ENCODE data around the gene SLC39A5.

SLC39A5 gene

GRCh38 chr12:56219840-56220239 lies 10.0 kb upstream of the SLC39A5 start:
- no peak for DNase-seq

GRCh38 chr12:56220611-56221231 lies 9.1 kb upstream of the SLC39A5 start:
- DNase-seq, result peak in 1 of 2 donors; percentile 67

DNA sequence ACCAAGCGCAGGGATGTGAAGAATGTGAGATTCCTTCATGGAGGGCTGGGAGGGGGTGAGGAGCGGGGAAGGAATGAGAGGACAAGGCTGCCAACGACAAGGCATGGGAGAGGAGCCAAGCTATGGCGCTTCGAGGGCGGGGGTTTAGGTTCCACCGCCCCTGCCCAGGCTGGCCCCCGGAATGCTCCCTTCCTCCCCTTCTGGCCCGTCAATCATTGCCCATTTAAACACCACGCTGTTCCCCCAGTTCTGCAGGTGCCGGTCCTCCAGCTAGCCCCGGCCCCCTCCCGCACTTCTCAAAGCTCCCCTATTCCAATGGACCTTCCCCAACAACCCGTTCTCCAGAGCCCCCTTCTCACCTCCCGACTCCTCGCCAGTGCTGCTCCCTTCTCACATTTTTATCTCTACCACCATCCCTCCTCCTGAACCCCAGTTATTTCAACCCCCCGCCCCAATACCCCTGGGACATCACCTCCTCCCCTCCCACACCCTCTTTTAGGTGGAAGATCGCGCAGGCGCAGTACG lies 8.6 kb upstream of the SLC39A5 start:
- no peak for DNase-seq

GRCh38 chr12:56221757-56222530 lies 7.9 kb upstream of the SLC39A5 start, which contains the start of gene RNF41:
Gene RNF41 (minus strand): TSS chr12:56221922. CDS start chr12:56214047, 7,875 bp downstream.
- DNase-seq, result peak; percentile 88 to 93

DNA sequence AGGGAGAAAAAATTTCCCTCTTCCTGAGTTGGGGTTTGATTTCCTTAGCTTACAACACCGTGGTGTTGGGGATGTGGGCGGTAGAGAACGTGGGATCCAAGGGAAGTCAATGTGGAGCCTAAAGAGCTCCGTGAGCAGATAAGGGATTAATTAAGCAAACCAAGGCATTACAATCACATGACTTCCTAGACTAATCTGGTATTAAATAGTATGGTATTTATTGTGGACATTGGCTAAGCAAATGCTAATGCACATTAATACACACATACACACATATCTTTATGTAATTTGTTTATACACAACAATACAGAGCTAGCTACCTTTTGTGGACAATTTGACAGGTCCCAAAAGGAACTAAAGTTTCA lies 7.3 kb upstream of the SLC39A5 start:
- DNase-seq, result no peak

GRCh38 chr12:56223571-56224101 lies 6.2 kb upstream of the SLC39A5 start:
- no peak for DNase-seq

GRCh38 chr12:56224102-56224701 lies 5.6 kb upstream of the SLC39A5 start, which contains the start of gene NABP2:
Gene NABP2 (plus strand): TSS chr12:56224342. CDS start chr12:56224857, 515 bp downstream.
- DNase-seq, result peak; percentile 71 to 95

DNA sequence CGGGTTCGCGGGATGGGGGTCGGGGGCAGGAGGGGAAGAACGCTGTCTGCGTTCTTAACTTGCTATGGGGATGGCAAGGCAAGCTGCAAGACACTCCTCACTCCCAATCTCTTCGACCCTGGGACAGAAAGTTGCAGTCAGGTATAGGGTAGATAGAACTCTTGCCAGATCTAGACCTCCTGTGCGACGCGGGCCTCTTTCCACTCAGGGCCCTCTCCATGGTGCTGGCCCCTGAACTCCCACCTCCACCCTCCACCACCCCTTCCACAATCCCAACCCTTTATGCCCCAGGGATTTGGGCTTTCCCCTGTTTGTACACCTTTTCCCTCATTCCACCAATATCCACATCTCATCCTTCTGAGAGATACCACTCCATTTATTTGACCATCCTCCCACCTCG lies 4.9 kb upstream of the SLC39A5 start:
- no peak for DNase-seq

- no peak for DNase-seq
These were observed 769 bp upstream of the SLC39A5 start for GRCh38 chr12:56229082-56229481.

- no peak for DNase-seq
These were observed 757 bp downstream of the SLC39A5 start for GRCh38 chr12:56230432-56231183.

DNA sequence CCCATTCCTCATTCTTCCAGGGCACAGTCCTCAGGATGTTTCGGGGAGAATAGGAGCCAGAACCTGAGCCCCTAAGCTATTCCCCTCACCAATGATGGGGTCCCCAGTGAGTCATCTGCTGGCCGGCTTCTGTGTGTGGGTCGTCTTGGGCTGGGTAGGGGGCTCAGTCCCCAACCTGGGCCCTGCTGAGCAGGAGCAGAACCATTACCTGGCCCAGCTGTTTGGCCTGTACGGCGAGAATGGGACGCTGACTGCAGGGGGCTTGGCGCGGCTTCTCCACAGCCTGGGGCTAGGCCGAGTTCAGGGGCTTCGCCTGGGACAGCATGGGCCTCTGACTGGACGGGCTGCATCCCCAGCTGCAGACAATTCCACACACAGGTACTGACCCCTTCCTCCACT lies 1.3 kb downstream of the SLC39A5 start:
- DNase-seq, result no peak

DNA sequence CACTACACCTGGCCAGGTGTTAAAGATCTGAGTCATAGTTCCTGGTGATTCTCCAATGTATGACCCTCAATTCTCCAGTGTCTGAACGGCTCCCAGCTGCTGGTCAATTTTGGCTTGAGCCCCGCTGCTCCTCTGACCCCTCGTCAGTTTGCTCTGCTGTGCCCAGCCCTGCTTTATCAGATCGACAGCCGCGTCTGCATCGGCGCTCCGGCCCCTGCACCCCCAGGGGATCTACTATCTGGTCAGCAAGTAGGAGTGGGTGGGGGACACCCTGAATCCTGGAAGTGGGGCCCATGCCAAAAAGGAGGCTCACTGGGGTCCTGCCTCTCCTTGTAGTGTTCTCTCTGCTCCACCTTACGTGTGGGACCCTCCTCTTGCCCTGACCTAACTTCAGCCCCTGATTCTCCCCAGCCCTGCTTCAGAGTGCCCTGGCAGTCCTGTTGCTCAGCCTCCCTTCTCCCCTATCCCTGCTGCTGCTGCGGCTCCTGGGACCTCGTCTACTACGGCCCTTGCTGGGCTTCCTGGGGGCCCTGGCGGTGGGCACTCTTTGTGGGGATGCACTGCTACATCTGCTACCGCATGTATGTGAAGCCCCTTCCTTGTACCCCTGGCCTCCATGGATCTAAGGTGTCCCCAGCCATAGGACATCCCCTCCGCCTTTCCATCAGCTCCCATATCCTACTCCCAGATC lies 5.0 kb downstream of the SLC39A5 start:
- no peak for DNase-seq

- no peak for DNase-seq
These were observed 6.2 kb downstream of the SLC39A5 start for GRCh38 chr12:56236091-56236490.

- no peak for DNase-seq
These were observed 7.1 kb downstream of the SLC39A5 start for GRCh38 chr12:56236985-56237384.

DNA sequence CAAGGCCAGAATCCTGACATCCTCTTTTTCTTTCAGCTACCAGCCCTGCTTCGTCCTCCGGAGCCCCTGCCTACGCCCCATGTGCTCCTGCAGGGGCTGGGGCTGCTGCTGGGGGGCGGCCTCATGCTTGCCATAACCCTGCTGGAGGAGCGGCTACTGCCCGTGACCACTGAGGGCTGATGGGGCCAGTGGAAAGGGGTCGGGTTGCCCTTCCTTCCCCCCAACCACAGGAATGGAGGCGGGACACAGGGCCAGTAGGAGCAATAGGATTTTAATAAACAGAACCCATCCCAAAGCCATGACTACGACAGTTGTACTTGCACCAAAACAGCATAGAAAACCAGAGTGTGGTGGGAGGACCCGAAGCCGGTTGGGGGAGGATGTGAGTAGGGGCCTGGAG lies 7.7 kb downstream of the SLC39A5 start:
- DNase-seq, result no peak

GRCh38 chr12:56241424-56242303 lies 11.8 kb downstream of the SLC39A5 start:
- no peak for DNase-seq

DNA sequence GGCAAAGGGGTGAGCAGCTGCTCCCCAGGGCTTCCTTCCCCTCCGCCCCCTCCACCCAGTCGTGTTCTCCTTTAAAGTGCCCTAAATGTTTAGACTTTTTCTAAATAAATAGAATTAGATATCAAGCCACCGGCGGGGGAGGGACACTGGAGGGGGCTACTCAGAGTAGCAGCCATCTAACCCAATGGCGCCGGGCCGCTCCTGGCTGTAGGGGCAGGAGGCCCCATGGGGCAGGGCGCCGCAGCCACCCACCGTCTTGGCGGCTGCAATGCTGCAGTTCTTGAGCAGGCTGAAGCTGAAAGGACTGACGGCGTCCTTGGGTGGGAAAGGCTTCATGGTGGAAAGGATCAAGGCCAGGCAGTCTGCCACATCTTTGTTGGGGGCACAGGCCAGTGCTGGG lies 13.1 kb downstream of the SLC39A5 start:
- DNase-seq, result no peak

GRCh38 chr12:56243731-56244181 lies 13.9 kb downstream of the SLC39A5 start:
- DNase-seq, result no peak

DNA sequence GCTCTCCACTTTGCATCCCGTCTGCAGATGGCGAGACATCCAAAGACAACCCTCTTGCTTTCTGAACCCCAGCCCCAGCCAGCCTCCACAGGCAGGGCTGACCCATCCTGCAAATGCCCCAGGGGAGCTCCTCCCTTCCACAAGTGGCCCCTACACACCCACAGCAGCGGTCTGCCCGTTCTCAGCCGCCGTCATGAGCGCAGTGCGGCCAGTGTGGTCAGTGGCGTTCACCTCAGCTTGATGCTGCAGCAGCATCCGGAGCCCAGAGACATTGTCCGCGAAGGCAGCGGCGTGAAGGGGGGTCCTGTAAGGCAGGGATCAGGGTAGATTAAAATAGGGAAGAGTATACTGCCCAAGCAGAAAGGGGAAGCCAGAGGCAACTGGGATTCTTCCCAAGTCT lies 14.6 kb downstream of the SLC39A5 start:
- no peak for DNase-seq

GRCh38 chr12:56247923-56248322 lies 18.1 kb downstream of the SLC39A5 start:
- DNase-seq, result no peak

DNA sequence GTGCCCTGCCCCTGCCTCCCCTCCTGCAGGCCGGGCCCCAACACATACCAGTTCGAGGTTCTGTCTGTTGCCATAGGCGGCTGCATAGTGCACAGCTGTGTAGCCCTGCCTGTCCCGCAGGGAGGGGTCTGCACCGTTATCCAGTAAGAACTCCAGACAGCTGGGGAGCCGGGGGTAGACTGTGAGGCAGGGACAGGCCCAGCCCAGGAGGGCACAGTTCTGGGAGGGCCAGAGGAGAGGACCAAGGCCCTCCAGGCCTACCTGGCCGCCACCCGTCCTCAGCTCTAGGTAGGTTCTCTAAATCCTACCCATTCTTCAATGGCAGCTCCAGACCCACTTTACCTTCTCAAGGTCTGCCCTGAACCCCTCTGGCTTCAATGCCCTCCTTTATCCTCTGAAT lies 18.9 kb downstream of the SLC39A5 start:
- DNase-seq, result no peak
